ENCODE measurements around the gene PATJ. TPM values are rescaled to one million over a fixed set of nuclear protein-coding genes. Genes with fewer than 3 reads are reported as not detected.
"Not testable (repeated sequence)": the region's sequence is repeated elsewhere in the genome, so short reads cannot be mapped to it uniquely, and the experiment has no call there.

PATJ gene
- polyA plus RNA-seq, 5 donors: 21.1 to 38.3 (median 33.4) TPM

GRCh38 chr1:61746813-61747212, 4.5 kb downstream of the PATJ start:
- DNase-seq: no peak

- no peak for DNase-seq
These were observed 6.3 kb downstream of the PATJ start for GRCh38 chr1:61748566-61748965.

- no peak for DNase-seq
These were observed 7.3 kb downstream of the PATJ start for GRCh38 chr1:61749574-61749973.

GRCh38 chr1:61752921-61753389, 10.7 kb downstream of the PATJ start:
- no peak for DNase-seq

- no peak for DNase-seq
These were observed 11.8 kb downstream of the PATJ start for GRCh38 chr1:61753998-61754508.

GRCh38 chr1:61754545-61754944, 12.3 kb downstream of the PATJ start:
- no peak for DNase-seq

- no peak for DNase-seq
These were observed 14.5 kb downstream of the PATJ start for GRCh38 chr1:61756773-61757172.

GRCh38 chr1:61757950-61758349, 15.7 kb downstream of the PATJ start:
- no peak for DNase-seq

- DNase-seq: no peak
These were observed 27.9 kb downstream of the PATJ start for GRCh38 chr1:61770131-61770530.

GRCh38 chr1:61776091-61776490, 33.8 kb downstream of the PATJ start:
- no peak for DNase-seq

GRCh38 chr1:61779231-61779630, 37.0 kb downstream of the PATJ start:
- no peak for DNase-seq

- no peak for DNase-seq
These were observed 38.9 kb downstream of the PATJ start for GRCh38 chr1:61781151-61781550.

GRCh38 chr1:61782771-61783170, 40.5 kb downstream of the PATJ start:
- DNase-seq: no peak

GRCh38 chr1:61784726-61785125, 42.4 kb downstream of the PATJ start:
- no peak for DNase-seq

- no peak for DNase-seq
These were observed 48.6 kb downstream of the PATJ start for GRCh38 chr1:61790837-61791236.

- no peak for DNase-seq
These were observed 54.9 kb downstream of the PATJ start for GRCh38 chr1:61797045-61797755.

GRCh38 chr1:61801047-61801446, 58.8 kb downstream of the PATJ start:
- DNase-seq: not testable (repeated sequence)

- no peak for DNase-seq
These were observed 65.4 kb downstream of the PATJ start for GRCh38 chr1:61807606-61808140.

GRCh38 chr1:61808321-61808720, 66.0 kb downstream of the PATJ start:
- DNase-seq: no peak

- peak in 1 of 2 donors; percentile 5 for DNase-seq
These were observed 66.7 kb downstream of the PATJ start for GRCh38 chr1:61808968-61809367.

GRCh38 chr1:61812916-61813315, 70.6 kb downstream of the PATJ start:
- DNase-seq: no peak

- no peak for DNase-seq
These were observed 73.9 kb downstream of the PATJ start for GRCh38 chr1:61816191-61816590.

GRCh38 chr1:61818992-61819391, 76.7 kb downstream of the PATJ start:
- no peak for DNase-seq

- DNase-seq: no peak
These were observed 77.1 kb downstream of the PATJ start for GRCh38 chr1:61819421-61819820.
